H9 (cell line): ENCODE data around the gene CTNNA3. TPM values are rescaled to one million over a fixed set of nuclear protein-coding genes. Genes with fewer than 3 reads are reported as not detected.

Experiments
- DNase-seq: peaks from one replicate; pipeline ENCODE4 v3.0.0-alpha.2; 2017
- H2AFZ ChIP-seq: one replicate; pipeline ENCODE4 v1.6.1; 2013; ENCODE audit warnings: mild to moderate bottlenecking, low read length, control low read depth, moderate library complexity
- H2AK5ac ChIP-seq: 2 replicates; pipeline ENCODE4 v1.6.1; 2013; ENCODE audit warnings: low read length, control low read depth, mixed read lengths; ENCODE audit not compliant: insufficient read length
- H2BK120ac ChIP-seq: one replicate; pipeline ENCODE4 v1.6.1; 2013; ENCODE audit warnings: low read depth, mild to moderate bottlenecking, low read length, control low read depth, inconsistent platforms; ENCODE audit not compliant: poor library complexity, severe bottlenecking
- H2BK12ac ChIP-seq: 2 replicates; pipeline ENCODE4 v1.6.1; 2013; ENCODE audit warnings: low read length, control low read depth, mixed read lengths, low read depth; ENCODE audit not compliant: insufficient read length
- H2BK15ac ChIP-seq: 2 replicates; pipeline ENCODE4 v1.6.1; 2013; ENCODE audit warnings: low read depth, low read length, control low read depth
- H2BK20ac ChIP-seq: one replicate; pipeline ENCODE4 v1.6.1; 2013; ENCODE audit warnings: low read depth, mild to moderate bottlenecking, low read length, control low read depth, inconsistent platforms; ENCODE audit not compliant: poor library complexity, severe bottlenecking
- H2BK5ac ChIP-seq: 2 replicates; pipeline ENCODE4 v1.6.1; 2013; ENCODE audit warnings: low read length, control low read depth, mixed read lengths; ENCODE audit not compliant: insufficient read length
- H3K14ac ChIP-seq: 2 replicates; pipeline ENCODE4 v1.6.1; 2013; ENCODE audit warnings: low read length, control low read depth; ENCODE audit not compliant: insufficient read depth
- H3K18ac ChIP-seq: 2 replicates; pipeline ENCODE4 v1.6.1; 2013; ENCODE audit warnings: low read depth, mild to moderate bottlenecking, mixed read lengths, low read length, control low read depth; ENCODE audit not compliant: insufficient read length
- H3K23ac ChIP-seq: 2 replicates; pipeline ENCODE4 v1.6.1; 2013; ENCODE audit warnings: low read length, control low read depth, mixed read lengths, low read depth; ENCODE audit not compliant: insufficient read length
- H3K23me2 ChIP-seq: 2 replicates; pipeline ENCODE4 v1.6.1; 2013; ENCODE audit warnings: low read depth, mild to moderate bottlenecking, mixed read lengths, low read length, control low read depth; ENCODE audit not compliant: insufficient read length, poor library complexity, severe bottlenecking
- H3K27ac ChIP-seq: 2 replicates; pipeline ENCODE4 v1.5.1; 2013; ENCODE audit warnings: low read length, control low read depth, mixed read lengths, low read depth; ENCODE audit not compliant: insufficient read length
- H3K27me3 ChIP-seq: 2 replicates; pipeline ENCODE4 v1.6.1; 2013; ENCODE audit warnings: low read length, control low read depth, inconsistent platforms; ENCODE audit not compliant: insufficient read depth
- H3K4ac ChIP-seq: 2 replicates; pipeline ENCODE4 v1.6.1; 2013; ENCODE audit warnings: low read depth, mild to moderate bottlenecking, control low read depth, inconsistent platforms, low read length, moderate library complexity
- H3K4me1 ChIP-seq: 2 replicates; pipeline ENCODE4 v1.6.1; 2013; ENCODE audit warnings: low read length, control low read depth, inconsistent platforms; ENCODE audit not compliant: insufficient read depth
- H3K4me2 ChIP-seq: 2 replicates; pipeline ENCODE4 v1.6.1; 2013; ENCODE audit warnings: low read length, control low read depth, mixed read lengths; ENCODE audit not compliant: insufficient read length, insufficient read depth
- H3K56ac ChIP-seq: 2 replicates; pipeline ENCODE4 v1.6.1; 2013; ENCODE audit warnings: low read depth, mild to moderate bottlenecking, mixed read lengths, low read length, control low read depth; ENCODE audit not compliant: insufficient read length
- H3K79me1 ChIP-seq: 2 replicates; pipeline ENCODE4 v1.6.1; 2013; ENCODE audit warnings: low read depth, mild to moderate bottlenecking, moderate library complexity, low read length, control low read depth, inconsistent platforms; ENCODE audit not compliant: insufficient read depth, poor library complexity, severe bottlenecking
- H3K79me2 ChIP-seq: 2 replicates; pipeline ENCODE4 v1.6.1; 2013; ENCODE audit warnings: low read length, control low read depth, inconsistent platforms; ENCODE audit not compliant: insufficient read depth
- H3K9ac ChIP-seq: 2 replicates; pipeline ENCODE4 v1.6.1; 2013; ENCODE audit warnings: low read length, control low read depth, mixed read lengths; ENCODE audit not compliant: insufficient read length; ENCODE audit errors: extremely low read depth
- H3K9me3 ChIP-seq: one replicate; pipeline ENCODE4 v1.6.1; 2013; ENCODE audit warnings: low read depth, low read length, inconsistent platforms; ENCODE audit not compliant: control insufficient read depth
- H3T11ph ChIP-seq: one replicate; pipeline ENCODE4 v1.6.1; 2013; ENCODE audit warnings: mild to moderate bottlenecking, low read length, control low read depth, inconsistent platforms
- H4K20me1 ChIP-seq: one replicate; pipeline ENCODE4 v1.6.1; 2013; ENCODE audit not compliant: control insufficient read depth, insufficient read length, insufficient read depth
- H4K5ac ChIP-seq: 2 replicates; pipeline ENCODE4 v1.6.1; 2013; ENCODE audit warnings: low read depth, mild to moderate bottlenecking, mixed read lengths, low read length, control low read depth; ENCODE audit not compliant: insufficient read length
- H4K8ac ChIP-seq: replicated peaks from 2 replicates; pipeline ENCODE4 v1.6.1; 2013; ENCODE audit warnings: low read length, control low read depth, mixed read lengths, low read depth; ENCODE audit not compliant: insufficient read length
- H4K91ac ChIP-seq: 2 replicates; pipeline ENCODE4 v1.6.1; 2013; ENCODE audit warnings: low read depth, mild to moderate bottlenecking, moderate library complexity, mixed read lengths, low read length, control low read depth; ENCODE audit not compliant: insufficient read length
- H3K27ac Mint-ChIP-seq, 3 experiments: 2 replicates in 2 of 3; 3 replicates in 1 of 3; pipeline ENCODE4 v1.8.0; 2020 to 2021; ENCODE audit warnings: mixed read lengths in 3 of 3, mild to moderate bottlenecking in 1 of 3, moderate library complexity in 1 of 3
- H3K27me3 Mint-ChIP-seq: 2 replicates; pipeline ENCODE4 v1.8.0; 2021; ENCODE audit warnings: low read depth, mild to moderate bottlenecking, moderate library complexity, mixed read lengths
- H3K36me3 Mint-ChIP-seq, 3 experiments: 2 replicates in 2 of 3; 3 replicates in 1 of 3; pipeline ENCODE4 v1.8.0; 2020 to 2021; ENCODE audit warnings: low read depth in 3 of 3, mixed read lengths in 3 of 3; ENCODE audit not compliant: insufficient read depth in 1 of 3
- H3K4me1 Mint-ChIP-seq, 2 experiments: 2 replicates each; pipeline ENCODE4 v1.8.0; 2020; ENCODE audit warnings: mixed read lengths in 2 of 2
- H3K4me3 Mint-ChIP-seq, 2 experiments: 2 replicates in 1 of 2; 3 replicates in 1 of 2; pipeline ENCODE4 v1.8.0; 2020 to 2021; ENCODE audit warnings: mild to moderate bottlenecking in 2 of 2, mixed read lengths in 2 of 2, moderate library complexity in 1 of 2
- H3K9me3 Mint-ChIP-seq, 2 experiments: 2 replicates in 1 of 2; 3 replicates in 1 of 2; pipeline ENCODE4 v1.8.0; 2020; ENCODE audit warnings: mild to moderate bottlenecking in 2 of 2, mixed read lengths in 2 of 2, moderate library complexity in 1 of 2
- CTCF ChIP-seq: fragments of 200-600 bp; sonication (generic); conservative IDR thresholded peaks from 3 replicates; pipeline ENCODE4 v1.8.0; 2021; ENCODE audit warnings: antibody characterized with exemption, mild to moderate bottlenecking
- WGBS: extraction: QIAGEN DNeasy Blood & Tissue Kit; methylation state at CpG from one replicate; pipeline ENCODE4 v1.1.7; 2013; ENCODE audit warnings: missing lambda C conversion rate, low lambda C conversion rate, mixed read lengths; ENCODE audit not compliant: insufficient read length; ENCODE audit errors: extremely low coverage; 5-methylcytosine and 5-hydroxymethylcytosine counted together
- total RNA-seq: library from RNA; stranded (reverse); gene quantifications from 2 replicates; pipeline ENCODE4 v1.2.1, GENCODE V29; 2021

CTNNA3 gene
- total RNA-seq, 1 experiment from 2014 or later: 3.3 TPM

GRCh38 chr10:66183028-66183427 is 1513.0 kb downstream of the CTNNA3 start:
- H3K79me1 ChIP-seq: no peaks in the 10 kb centered on the region
- no peak overlapping the region for H3K27ac Mint-ChIP-seq
- no peaks in the 10 kb centered on the region for H3K36me3 Mint-ChIP-seq
- no peak overlapping the region for H3K27ac ChIP-seq
- H3K23ac ChIP-seq: no peak overlapping the region
- H2AFZ ChIP-seq: no peak overlapping the region
- no CpG with 5 or more reads among the region's 2 CpGs for WGBS
- no peak overlapping the region for H2BK120ac ChIP-seq
- no peaks in the 10 kb centered on the region for H3K27me3 ChIP-seq
- no peaks in the 10 kb centered on the region for H3K4me1 ChIP-seq
- H2BK12ac ChIP-seq: no peak overlapping the region
- H3K23me2 ChIP-seq: no peaks in the 10 kb centered on the region
- H3T11ph ChIP-seq: no peak overlapping the region
- no peaks in the 10 kb centered on the region for H4K20me1 ChIP-seq
- H3K4me1 Mint-ChIP-seq: peaks cover 0 to 6% of the 10 kb centered on the region in 2 experiments; a peak in 2 of 4 replicates
- H3K56ac ChIP-seq: no peak overlapping the region
- no peak overlapping the region for H2BK5ac ChIP-seq
- no peaks in the 10 kb centered on the region for H3K9me3 Mint-ChIP-seq
- DNase-seq: no peak
- H3K9me3 ChIP-seq: no peaks in the 10 kb centered on the region
- no peaks in the 10 kb centered on the region for H3K27me3 Mint-ChIP-seq
- H4K91ac ChIP-seq: no peak overlapping the region
- no peak overlapping the region for H3K9ac ChIP-seq
- H3K4me3 Mint-ChIP-seq: no peak overlapping the region
- no peak overlapping the region for H3K14ac ChIP-seq
- H4K8ac ChIP-seq: no peak overlapping the region
- no peak overlapping the region for H2BK20ac ChIP-seq
- H2BK15ac ChIP-seq: no peak overlapping the region
- no peak overlapping the region for H3K4me2 ChIP-seq
- no peak for TF ChIP-seq CTCF
- no peak overlapping the region for H3K4ac ChIP-seq
- no peaks in the 10 kb centered on the region for H3K79me2 ChIP-seq
- no peak overlapping the region for H3K18ac ChIP-seq
- H2AK5ac ChIP-seq: no peak overlapping the region
- H4K5ac ChIP-seq: no peak overlapping the region
